Trophoblast cell (in vitro differentiated cells and primary cell): Measurements from ENCODE around the gene CFAP97D2.

Source experiments
- DNase-seq, 2 donors: peaks; one replicate each; pipeline ENCODE4 v3.0.0-alpha.2; 2016
- H2AFZ ChIP-seq: 2 replicates; pipeline ENCODE4 v1.6.1; 2013; ENCODE audit warnings: low read length, moderate library complexity, mild to moderate bottlenecking; ENCODE audit not compliant: insufficient read depth, poor library complexity
- H2AK5ac ChIP-seq: 2 replicates; pipeline ENCODE4 v1.6.1; 2013; ENCODE audit warnings: mild to moderate bottlenecking, low read length
- H2BK120ac ChIP-seq: 2 replicates; pipeline ENCODE4 v1.6.1; 2013; ENCODE audit warnings: low read length, mild to moderate bottlenecking, moderate library complexity; ENCODE audit not compliant: insufficient read depth, poor library complexity
- H2BK12ac ChIP-seq: 2 replicates; pipeline ENCODE4 v1.6.1; 2013; ENCODE audit warnings: mild to moderate bottlenecking, low read length, moderate library complexity
- H2BK5ac ChIP-seq: 2 replicates; pipeline ENCODE4 v1.6.1; 2013; ENCODE audit warnings: low read length, low read depth, moderate library complexity, mild to moderate bottlenecking; ENCODE audit not compliant: poor library complexity
- H3K14ac ChIP-seq: 2 replicates; pipeline ENCODE4 v1.6.1; 2013; ENCODE audit warnings: mild to moderate bottlenecking, low read length
- H3K18ac ChIP-seq: 2 replicates; pipeline ENCODE4 v1.6.1; 2013; ENCODE audit warnings: mild to moderate bottlenecking, low read length
- H3K23ac ChIP-seq: 2 replicates; pipeline ENCODE4 v1.6.1; 2013; ENCODE audit warnings: low read length
- H3K27ac ChIP-seq: 2 replicates; pipeline ENCODE4 v1.5.1; 2013; ENCODE audit warnings: low read depth, mild to moderate bottlenecking, inconsistent platforms, low read length, moderate library complexity
- H3K27me3 ChIP-seq: 2 replicates; pipeline ENCODE4 v1.6.1; 2013; ENCODE audit warnings: inconsistent platforms, mild to moderate bottlenecking, low read length, moderate library complexity; ENCODE audit not compliant: insufficient read depth
- H3K36me3 ChIP-seq, 2 experiments: 1 replicate in 1 of 2; 2 replicates in 1 of 2; pipeline ENCODE4 v1.6.1; 2013; ENCODE audit warnings: low read length in 2 of 2, mild to moderate bottlenecking in 2 of 2, moderate library complexity in 1 of 2; ENCODE audit not compliant: insufficient read depth in 2 of 2, control insufficient read depth in 1 of 2
- H3K4ac ChIP-seq: 2 replicates; pipeline ENCODE4 v1.6.1; 2013; ENCODE audit warnings: low read depth, mild to moderate bottlenecking, low read length, moderate library complexity
- H3K4me1 ChIP-seq, 2 experiments: 1 replicate in 1 of 2; 2 replicates in 1 of 2; pipeline ENCODE4 v1.6.1; 2013; ENCODE audit warnings: low read length in 2 of 2, mild to moderate bottlenecking in 2 of 2, moderate library complexity in 1 of 2; ENCODE audit not compliant: insufficient read depth in 2 of 2, control insufficient read depth in 1 of 2
- H3K4me2 ChIP-seq: 2 replicates; pipeline ENCODE4 v1.6.1; 2013; ENCODE audit warnings: inconsistent platforms, mild to moderate bottlenecking, low read length, moderate library complexity
- H3K4me3 ChIP-seq: 2 replicates; pipeline ENCODE4 v1.5.1; 2013; ENCODE audit warnings: mild to moderate bottlenecking, low read depth, low read length, inconsistent platforms
- H3K79me1 ChIP-seq: one replicate; pipeline ENCODE4 v1.6.1; 2013; ENCODE audit warnings: low read length
- H3K79me2 ChIP-seq: 2 replicates; pipeline ENCODE4 v1.6.1; 2013; ENCODE audit warnings: low read length, mild to moderate bottlenecking; ENCODE audit not compliant: control insufficient read depth, insufficient read depth, poor library complexity
- H3K9ac ChIP-seq: 2 replicates; pipeline ENCODE4 v1.6.1; 2013; ENCODE audit warnings: mild to moderate bottlenecking, low read length
- H3K9me3 ChIP-seq: 2 replicates; pipeline ENCODE4 v1.6.1; 2013; ENCODE audit warnings: low read depth, mild to moderate bottlenecking, control low read depth, inconsistent platforms, low read length; ENCODE audit not compliant: insufficient read depth
- H4K12ac ChIP-seq: 2 replicates; pipeline ENCODE4 v1.6.1; 2013; ENCODE audit warnings: low read depth, mild to moderate bottlenecking, low read length, moderate library complexity
- H4K8ac ChIP-seq: 2 replicates; pipeline ENCODE4 v1.6.1; 2013; ENCODE audit warnings: low read depth, mild to moderate bottlenecking, low read length, moderate library complexity
- H4K91ac ChIP-seq: one replicate; pipeline ENCODE4 v1.6.1; 2013; ENCODE audit warnings: low read depth, mild to moderate bottlenecking, low read length, moderate library complexity
- WGBS: extraction: QIAGEN DNeasy Blood & Tissue Kit; methylation state at CpG from one replicate; pipeline ENCODE4 v1.1.7; 2013; ENCODE audit warnings: missing lambda C conversion rate; ENCODE audit not compliant: insufficient read length, insufficient coverage; ENCODE audit errors: extremely low coverage; 5-methylcytosine and 5-hydroxymethylcytosine counted together

Gene CFAP97D2

DNA sequence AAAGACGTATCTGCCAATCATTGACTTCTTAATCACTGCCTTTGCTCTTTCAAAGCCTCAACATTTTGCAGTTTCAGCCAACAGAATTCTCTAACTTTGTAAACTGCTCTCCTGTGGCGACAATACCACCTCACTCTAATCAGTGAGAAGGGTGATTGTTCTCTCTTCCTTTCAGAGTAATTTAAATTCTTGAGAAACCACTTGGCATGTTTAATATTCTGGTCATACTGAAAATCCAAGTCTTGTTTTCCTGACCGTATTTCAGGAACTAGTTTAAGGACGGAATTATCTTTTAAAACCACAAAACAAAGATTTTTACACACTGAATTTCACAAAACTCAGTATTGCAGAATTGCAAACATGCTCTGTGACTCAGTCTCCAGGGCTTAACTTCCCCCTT lies 50.4 kb downstream of the CFAP97D2 start:
- no CpG with 5 or more reads among the region's 4 CpGs for WGBS
- H3K4me2 ChIP-seq = no peak overlapping the region
- no peak overlapping the region for H2AFZ ChIP-seq
- peaks cover under 1% of the 10 kb centered on the region for H3K79me1 ChIP-seq
- H3K14ac ChIP-seq = no peak overlapping the region
- DNase-seq = no peak
- H3K36me3 ChIP-seq = no peaks in the 10 kb centered on the region
- no peaks in the 10 kb centered on the region for H3K27me3 ChIP-seq
- H3K23ac ChIP-seq = no peak overlapping the region
- H3K9me3 ChIP-seq = no peaks in the 10 kb centered on the region
- H3K27ac ChIP-seq = no peak overlapping the region
- H3K4me3 ChIP-seq = no peak overlapping the region
- H2AK5ac ChIP-seq = no peak overlapping the region
- no peak overlapping the region for H4K91ac ChIP-seq
- no peaks in the 10 kb centered on the region for H3K79me2 ChIP-seq
- no peak overlapping the region for H2BK5ac ChIP-seq
- H3K9ac ChIP-seq = no peak overlapping the region
- no peak overlapping the region for H2BK12ac ChIP-seq
- no peak overlapping the region for H4K8ac ChIP-seq
- no peak overlapping the region for H3K4ac ChIP-seq
- H3K4me1 ChIP-seq = peaks cover under 1 to 1% of the 10 kb centered on the region in 2 experiments
- H3K18ac ChIP-seq = no peak overlapping the region
- no peak overlapping the region for H4K12ac ChIP-seq
- H2BK120ac ChIP-seq = no peak overlapping the region

- Histone ChIP-seq H2BK120ac (no peak overlapping the region), H3K23ac (no peak overlapping the region), H2AK5ac (no peak overlapping the region), H3K79me2 (peaks cover 4% of the 10 kb centered on the region), H4K8ac (no peak overlapping the region), H3K4me2 (no peak overlapping the region), H4K91ac (no peak overlapping the region), H3K4me3 (no peak overlapping the region), H2BK12ac (no peak overlapping the region), H2AFZ (no peak overlapping the region), H3K9me3 (no peaks in the 10 kb centered on the region), H3K18ac (no peak overlapping the region), H3K4ac (no peak overlapping the region), H3K9ac (no peak overlapping the region), H2BK5ac (no peak overlapping the region), H3K27me3 (no peaks in the 10 kb centered on the region), H3K4me1 (peaks cover 2% of the 10 kb centered on the region in 2 experiments), H3K14ac (no peak overlapping the region), H3K79me1 (peaks cover 5% of the 10 kb centered on the region), H3K27ac (no peak overlapping the region), H3K36me3 (no peaks in the 10 kb centered on the region), H4K12ac (no peak overlapping the region)
- WGBS = no CpG with 5 or more reads among the region's 7 CpGs
- no peak for DNase-seq
These were observed 51.1 kb downstream of the CFAP97D2 start for GRCh38 chr13:114230117-114230516.

- Histone ChIP-seq H3K79me2 (peaks cover 6% of the 10 kb centered on the region), H4K12ac (no peak overlapping the region), H3K79me1 (peaks cover 7% of the 10 kb centered on the region), H3K4me2 (no peak overlapping the region), H3K27me3 (no peaks in the 10 kb centered on the region), H3K9me3 (no peaks in the 10 kb centered on the region), H4K91ac (no peak overlapping the region), H3K9ac (no peak overlapping the region), H3K18ac (no peak overlapping the region), H3K27ac (no peak overlapping the region), H2BK120ac (no peak overlapping the region), H3K4me3 (no peak overlapping the region), H3K23ac (no peak overlapping the region), H2BK5ac (no peak overlapping the region), H3K36me3 (no peaks in the 10 kb centered on the region), H3K4me1 (peaks cover 2% of the 10 kb centered on the region in 2 experiments), H2AFZ (no peak overlapping the region), H4K8ac (no peak overlapping the region), H3K14ac (no peak overlapping the region), H3K4ac (no peak overlapping the region), H2BK12ac (no peak overlapping the region), H2AK5ac (no peak overlapping the region)
- WGBS = no CpG with 5 or more reads among the region's 3 CpGs
- DNase-seq = no peak
These were observed 51.5 kb downstream of the CFAP97D2 start for GRCh38 chr13:114230575-114230974.

DNA sequence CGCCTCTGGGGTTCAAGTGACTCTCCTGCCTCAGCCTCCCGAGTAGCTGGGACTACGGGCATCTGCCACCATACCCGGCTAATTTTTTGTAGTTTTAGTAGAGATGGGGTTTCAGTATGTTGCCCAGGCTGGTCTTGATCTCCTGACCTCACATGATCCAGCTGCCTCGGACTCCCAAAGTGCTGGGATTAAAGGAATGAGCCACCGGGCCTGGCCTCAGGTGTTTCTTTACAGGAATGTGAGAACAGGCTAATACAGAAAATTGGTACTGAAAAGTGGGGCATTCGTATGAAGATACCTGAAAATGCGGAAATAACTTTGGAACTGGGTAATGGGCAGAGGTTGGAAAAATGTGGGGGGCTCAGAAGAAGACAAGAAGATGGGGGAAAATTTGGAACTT lies 52.8 kb downstream of the CFAP97D2 start:
- H3K4ac ChIP-seq = no peak overlapping the region
- no peak overlapping the region for H2BK12ac ChIP-seq
- no peak overlapping the region for H3K4me2 ChIP-seq
- no peaks in the 10 kb centered on the region for H3K9me3 ChIP-seq
- no peak overlapping the region for H3K4me3 ChIP-seq
- no peak overlapping the region for H2BK120ac ChIP-seq
- H2BK5ac ChIP-seq = no peak overlapping the region
- no CpG with 5 or more reads among the region's 8 CpGs for WGBS
- peaks cover 10% of the 10 kb centered on the region for H3K79me2 ChIP-seq
- H3K14ac ChIP-seq = no peak overlapping the region
- no peak overlapping the region for H3K18ac ChIP-seq
- no peak overlapping the region for H2AFZ ChIP-seq
- H3K9ac ChIP-seq = no peak overlapping the region
- peaks cover 5 to 6% of the 10 kb centered on the region in 2 experiments for H3K4me1 ChIP-seq
- H3K27me3 ChIP-seq = no peaks in the 10 kb centered on the region
- H2AK5ac ChIP-seq = no peak overlapping the region
- peak; percentile 58 to 77 for DNase-seq
- no peak overlapping the region for H4K8ac ChIP-seq
- peaks cover 7% of the 10 kb centered on the region for H3K79me1 ChIP-seq
- H3K36me3 ChIP-seq = peaks cover 3% of the 10 kb centered on the region in 2 experiments
- no peak overlapping the region for H3K23ac ChIP-seq
- no peak overlapping the region for H3K27ac ChIP-seq
- H4K12ac ChIP-seq = no peak overlapping the region
- no peak overlapping the region for H4K91ac ChIP-seq
